Fibroblast of the conjunctiva (primary cell): Measurements from ENCODE around the gene ADM.
"Not testable (repeated sequence)": the region's sequence is repeated elsewhere in the genome, so short reads cannot be mapped to it uniquely, and the experiment has no call there.

Source experiments
- DNase-seq: peaks from one replicate; pipeline ENCODE4 v3.0.0-alpha.2; 2010; ENCODE audit warnings: low read depth

The ADM gene, protein sequence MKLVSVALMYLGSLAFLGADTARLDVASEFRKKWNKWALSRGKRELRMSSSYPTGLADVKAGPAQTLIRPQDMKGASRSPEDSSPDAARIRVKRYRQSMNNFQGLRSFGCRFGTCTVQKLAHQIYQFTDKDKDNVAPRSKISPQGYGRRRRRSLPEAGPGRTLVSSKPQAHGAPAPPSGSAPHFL

DNA sequence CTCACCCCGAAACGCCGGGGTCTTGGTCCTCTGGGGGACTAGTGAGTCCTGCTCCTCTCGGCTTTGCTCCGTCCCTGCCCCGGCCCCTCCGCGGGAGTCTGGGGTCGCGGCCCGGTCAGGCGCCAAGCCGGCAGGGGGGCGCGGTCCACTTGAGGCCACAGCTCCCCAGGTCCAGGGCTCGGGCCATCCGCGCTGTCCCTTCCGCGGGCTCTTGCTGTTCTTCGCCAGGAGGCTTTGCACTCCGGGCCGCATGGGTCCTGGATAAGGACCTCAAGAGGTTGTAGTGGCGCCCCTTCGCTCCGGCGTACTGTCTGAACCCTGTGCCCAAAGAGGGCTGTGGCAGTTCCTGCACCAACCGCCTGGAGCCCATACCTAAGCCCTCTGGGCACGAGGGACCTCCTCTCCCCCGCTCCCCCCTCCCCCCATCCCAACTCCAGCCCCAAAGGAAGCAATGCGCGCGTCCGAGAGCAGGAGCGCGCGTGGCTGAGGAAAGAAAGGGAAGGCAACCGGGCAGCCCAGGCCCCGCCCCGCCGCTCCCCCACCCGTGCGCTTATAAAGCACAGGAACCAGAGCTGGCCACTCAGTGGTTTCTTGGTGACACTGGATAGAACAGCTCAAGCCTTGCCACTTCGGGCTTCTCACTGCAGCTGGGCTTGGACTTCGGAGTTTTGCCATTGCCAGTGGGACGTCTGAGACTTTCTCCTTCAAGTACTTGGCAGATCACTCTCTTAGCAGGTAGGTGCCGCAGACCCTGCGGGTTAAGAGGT lies at the start of gene ADM:
Gene ADM, plus strand, starts transcription at position 579 of the 767 bp plus-strand sequence. CDS start 628 bp downstream, outside the sequence.
- peak; percentile 91 for DNase-seq

DNA sequence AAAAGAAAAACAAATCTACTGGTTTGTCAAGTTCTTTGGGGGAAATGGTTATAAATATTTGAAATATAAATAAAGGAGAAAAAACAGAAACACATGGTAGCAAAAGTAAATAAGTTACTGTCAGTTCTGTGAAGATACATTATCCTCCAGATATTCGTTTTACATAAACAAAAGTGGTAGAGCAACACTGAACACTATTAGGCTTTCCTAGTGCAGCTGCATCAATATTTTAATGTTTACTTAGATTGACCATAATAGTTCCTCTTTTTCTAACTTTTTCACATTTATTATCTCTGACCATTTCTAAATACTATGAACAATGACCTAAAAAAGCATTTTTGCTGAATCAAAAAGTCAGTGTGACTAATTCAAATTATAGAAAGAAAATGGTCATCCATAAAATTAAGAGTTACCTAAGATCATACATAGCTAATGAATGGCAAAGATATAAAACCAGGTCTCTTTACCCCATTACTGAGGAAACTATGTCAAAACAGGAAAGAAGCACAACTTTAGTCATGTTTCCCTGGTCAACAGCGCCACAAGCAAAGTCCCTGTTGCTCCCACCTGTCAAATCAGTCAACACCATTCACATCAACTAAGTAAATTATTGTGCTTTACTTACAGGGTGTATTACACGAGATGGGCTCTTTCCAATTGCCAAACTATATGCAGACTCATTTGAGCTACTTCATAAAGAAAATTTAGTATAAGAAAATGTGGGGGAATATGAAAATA lies 49.3 kb upstream of the ADM start:
- DNase-seq, result no peak

DNA sequence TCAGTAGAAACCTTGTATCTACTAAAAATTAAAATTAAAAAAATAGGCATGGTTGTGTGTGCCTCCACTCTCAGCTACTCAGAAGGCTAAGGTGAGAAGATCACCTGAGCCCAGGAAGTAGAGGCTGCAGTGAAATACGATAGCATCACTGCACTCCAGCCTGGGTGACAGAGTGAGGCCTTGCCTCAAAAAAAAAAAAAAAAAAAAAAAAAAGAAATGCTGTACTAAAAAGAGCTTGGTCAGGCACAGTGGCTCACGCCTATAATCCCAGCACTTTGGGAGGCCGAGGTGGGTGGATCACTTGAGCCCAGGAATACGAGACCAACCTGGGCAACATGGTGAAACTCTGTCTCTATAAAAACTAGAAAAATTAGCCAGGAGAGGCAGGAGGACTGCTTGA lies 47.4 kb upstream of the ADM start:
- no peak for DNase-seq

- no peak for DNase-seq
Observed at GRCh38 chr11:10261821-10262220, 43.1 kb upstream of the ADM start.

DNA sequence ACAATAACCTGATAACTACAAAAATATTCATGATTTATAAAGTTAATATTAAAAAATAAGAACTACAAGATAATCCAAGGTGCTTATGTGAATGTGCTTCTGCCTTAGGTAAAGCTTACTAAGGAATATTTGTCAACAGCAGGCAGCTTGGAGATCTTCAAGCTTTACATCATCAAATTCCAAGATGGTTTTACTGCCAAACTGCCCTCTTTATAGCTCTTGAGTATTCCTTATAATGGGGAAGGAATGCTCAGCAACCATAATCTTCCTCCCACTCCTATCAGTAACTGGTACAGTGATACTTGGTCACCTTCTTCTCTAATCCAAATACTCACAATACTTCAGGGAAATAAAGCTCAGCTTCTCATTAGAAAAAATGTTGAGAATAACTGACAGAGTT lies 40.9 kb upstream of the ADM start:
- DNase-seq, result peak; percentile 5

DNA sequence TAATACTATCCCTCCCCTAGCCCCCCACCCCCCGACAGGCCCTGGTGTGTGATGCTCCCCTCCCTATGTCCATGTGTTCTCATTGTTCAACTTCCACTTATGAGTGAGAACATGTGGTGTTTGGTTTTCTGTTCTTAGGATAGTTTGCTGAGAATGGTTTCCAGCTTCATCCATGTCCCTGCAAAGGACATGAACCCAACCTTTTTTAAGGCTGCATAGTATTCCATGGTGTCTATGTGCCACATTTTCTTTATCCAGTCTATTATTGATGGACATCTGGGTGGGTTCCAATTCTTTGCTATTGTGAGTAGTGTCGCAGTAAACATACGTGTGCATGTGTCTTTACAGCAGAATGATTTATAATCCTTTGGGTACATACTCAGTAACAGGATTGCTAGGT lies 40.2 kb upstream of the ADM start:
- not testable (repeated sequence) for DNase-seq

- DNase-seq, result no peak
Observed at GRCh38 chr11:10265936-10266335, 38.9 kb upstream of the ADM start.

GRCh38 chr11:10267821-10268220 lies 37.1 kb upstream of the ADM start:
- no peak for DNase-seq

GRCh38 chr11:10268746-10269488 lies 36.0 kb upstream of the ADM start:
- DNase-seq, result no peak

DNA sequence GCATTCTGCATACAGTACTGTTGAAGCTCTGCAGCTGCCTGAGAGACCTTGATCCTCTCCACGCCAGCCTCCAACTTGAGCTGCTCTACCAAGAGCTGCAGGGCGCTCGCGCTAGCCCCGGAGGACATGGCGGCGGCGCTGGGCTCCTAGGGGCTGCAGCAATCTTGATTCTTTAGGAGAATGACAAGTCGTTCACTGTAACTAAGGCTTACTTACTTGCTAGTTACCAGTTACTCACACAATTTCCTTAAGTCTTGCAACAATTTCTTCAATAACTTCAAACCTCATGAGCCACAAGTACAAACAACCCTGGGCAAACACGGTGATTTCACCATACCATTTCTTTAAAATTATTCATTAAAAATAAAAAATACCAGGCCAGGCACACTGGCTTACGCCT lies 32.7 kb upstream of the ADM start:
- no peak for DNase-seq

GRCh38 chr11:10273738-10274137 lies 31.1 kb upstream of the ADM start:
- DNase-seq, result no peak

- DNase-seq, result no peak
Observed at GRCh38 chr11:10274726-10275125, 30.1 kb upstream of the ADM start.

DNA sequence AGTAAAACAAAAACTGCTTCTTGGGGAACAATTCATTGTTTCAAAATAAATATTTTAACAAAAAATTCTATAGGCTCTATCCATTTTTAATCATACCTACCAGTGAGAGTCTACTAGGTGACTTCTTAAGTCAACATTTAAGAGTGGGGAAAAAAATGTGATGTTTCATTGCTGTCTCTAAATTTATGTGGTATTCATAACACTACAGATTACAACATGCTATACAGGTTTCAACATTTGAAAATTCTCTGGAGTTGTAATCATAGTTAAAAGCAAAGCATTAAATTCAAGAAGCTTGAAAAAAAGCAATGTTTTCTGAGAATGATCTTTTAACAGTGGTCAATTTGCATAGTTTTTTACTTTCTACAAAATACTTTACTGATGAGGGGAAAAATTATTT lies 29.2 kb upstream of the ADM start:
- no peak for DNase-seq

DNA sequence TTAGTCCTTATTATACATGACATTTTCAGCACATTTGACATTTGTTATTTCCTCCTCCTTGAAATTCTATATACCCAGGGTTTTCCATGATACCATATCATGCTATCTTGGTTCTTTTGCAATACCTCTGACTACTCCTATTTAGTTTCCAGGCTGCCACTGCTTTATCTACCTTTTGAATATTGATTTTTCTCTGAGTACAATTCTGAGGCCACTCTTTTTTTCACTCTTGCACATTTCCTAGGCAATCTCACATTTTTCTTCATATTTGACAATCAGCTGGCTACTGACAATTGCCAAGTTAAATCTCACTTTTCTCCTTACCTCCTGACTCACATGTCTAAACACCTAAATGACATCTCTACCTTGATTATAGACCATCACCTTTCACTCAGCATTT lies 22.8 kb upstream of the ADM start:
- DNase-seq, result no peak

- DNase-seq, result no peak
Observed at GRCh38 chr11:10283991-10284390, 20.9 kb upstream of the ADM start.

DNA sequence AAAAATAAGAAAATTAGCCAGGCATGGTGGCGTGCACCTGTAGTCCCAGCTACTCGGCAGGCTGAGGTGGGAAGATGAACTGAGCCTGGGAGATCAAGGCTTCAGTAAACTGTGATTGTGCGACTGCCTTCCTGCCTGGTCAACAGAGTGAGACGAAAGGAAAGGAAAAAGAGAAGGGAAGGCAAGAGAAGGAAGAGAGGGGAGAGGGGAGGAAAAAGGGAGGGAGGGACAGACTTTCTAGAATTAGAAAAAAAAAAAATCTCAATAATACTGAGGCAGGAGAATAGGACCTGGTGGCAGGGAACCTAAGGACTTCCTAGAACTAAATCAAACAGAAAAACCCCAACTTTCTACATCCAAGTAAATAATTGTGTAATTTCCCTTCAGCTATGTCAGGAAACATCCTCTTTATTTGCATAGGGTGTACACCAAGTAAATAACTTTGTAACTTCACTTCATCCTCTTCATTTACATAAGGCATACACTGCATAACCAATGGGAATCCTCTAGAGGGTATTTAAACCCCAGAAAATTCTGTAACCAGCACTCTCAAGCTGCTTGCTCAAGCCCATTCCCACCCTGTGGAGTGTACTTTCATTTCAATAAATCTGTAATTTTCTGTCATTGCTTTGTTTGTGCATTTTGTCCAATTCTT lies 19.6 kb upstream of the ADM start:
- no peak for DNase-seq

DNA sequence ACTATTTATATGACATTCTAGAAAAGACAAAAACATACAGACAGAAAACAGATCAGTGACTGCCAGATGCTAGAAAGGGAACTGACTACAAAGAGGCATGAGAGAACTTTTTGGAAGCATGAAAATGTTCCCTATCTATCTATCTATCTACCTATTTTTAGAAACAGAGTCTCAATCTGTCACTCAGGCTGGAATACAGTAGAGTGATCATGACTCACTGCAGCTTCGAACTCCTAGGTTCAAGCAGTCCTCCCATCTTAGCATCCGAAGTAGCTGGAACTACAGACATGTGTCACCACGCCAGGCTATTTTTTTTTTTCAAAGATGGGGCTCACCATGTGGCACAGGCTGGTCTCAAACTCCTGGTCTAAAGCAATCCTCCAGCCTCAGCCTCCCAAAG lies 17.7 kb upstream of the ADM start:
- no peak for DNase-seq

- no peak for DNase-seq
Observed at GRCh38 chr11:10287766-10288715, 16.8 kb upstream of the ADM start.

- no peak for DNase-seq
Observed at GRCh38 chr11:10288881-10289764, 15.8 kb upstream of the ADM start.
